CD14-positive monocyte (primary cell): ENCODE measurements around the gene RNFT1. TPM values are rescaled to one million over a fixed set of nuclear protein-coding genes. Genes with fewer than 3 reads are reported as not detected.

ENCODE experiments used
- DNase-seq, 3 donors: peaks; one replicate each; pipeline ENCODE4 v3.0.0-alpha.2; 2011 to 2022
- H2AFZ ChIP-seq: 2 replicates; pipeline ENCODE4 v1.6.0; 2012; ENCODE audit warnings: mild to moderate bottlenecking, low read depth, low read length, inconsistent platforms; ENCODE audit not compliant: insufficient read depth, poor library complexity, severe bottlenecking
- H3K27ac ChIP-seq, 2 donors: 1 replicate in 1 of 2; 2 replicates in 1 of 2; pipeline ENCODE4 v1.5.1; 2012 to 2013; ENCODE audit warnings: low read length in 2 of 2, control low read depth in 1 of 2, inconsistent platforms in 1 of 2, low read depth in 1 of 2, mild to moderate bottlenecking in 1 of 2
- H3K27me3 ChIP-seq, 2 donors: one replicate each; pipeline versions ENCODE4 v1.6.0 to v1.6.1; 2011 to 2013; ENCODE audit warnings: low read length in 2 of 2; ENCODE audit not compliant: control insufficient read depth in 2 of 2, insufficient read depth in 2 of 2
- H3K36me3 ChIP-seq, 2 donors: replicated peaks in 1 of 2; 1 replicate in 1 of 2; 2 replicates in 1 of 2; pipeline versions ENCODE4 v1.5.1 to v1.6.1; 2012 to 2013; ENCODE audit warnings: low read length in 2 of 2, control low read depth in 1 of 2, inconsistent platforms in 1 of 2, mild to moderate bottlenecking in 1 of 2; ENCODE audit not compliant: insufficient read depth in 2 of 2, control insufficient read depth in 1 of 2
- H3K4me1 ChIP-seq, 2 donors: 1 replicate in 1 of 2; 2 replicates in 1 of 2; pipeline versions ENCODE4 v1.5.1 to v1.6.1; 2012 to 2013; ENCODE audit warnings: low read length in 2 of 2, control low read depth in 1 of 2, inconsistent platforms in 1 of 2, mild to moderate bottlenecking in 1 of 2, moderate library complexity in 1 of 2; ENCODE audit not compliant: insufficient read depth in 2 of 2, control insufficient read depth in 1 of 2
- H3K4me2 ChIP-seq: replicated peaks from 2 replicates; pipeline ENCODE3; 2012; ENCODE audit warnings: low read length, moderate library complexity, mild to moderate bottlenecking; ENCODE audit not compliant: poor library complexity, severe bottlenecking; ENCODE audit errors: extremely low read depth
- H3K4me3 ChIP-seq, 3 experiments: fragments of 200-600 bp in 1 of 3; sonication (generic) in 1 of 3; replicated peaks in 1 of 3; 1 replicate in 2 of 3; 2 replicates in 1 of 3; pipeline ENCODE4 v1.5.1; 2011 to 2013; ENCODE audit warnings: low read length in 3 of 3, mild to moderate bottlenecking in 3 of 3, control low read depth in 2 of 3, low read depth in 2 of 3, inconsistent platforms in 1 of 3, moderate library complexity in 1 of 3
- H3K79me2 ChIP-seq: 2 replicates; pipeline ENCODE4 v1.6.0; 2012; ENCODE audit warnings: mild to moderate bottlenecking, control low read depth, inconsistent platforms, low read length, moderate library complexity; ENCODE audit not compliant: insufficient read depth
- H3K9ac ChIP-seq: 2 replicates; pipeline ENCODE4 v1.6.0; 2017; ENCODE audit warnings: low read length, mild to moderate bottlenecking; ENCODE audit not compliant: insufficient read depth, poor library complexity, severe bottlenecking
- H3K9me3 ChIP-seq, 2 donors: replicated peaks in 1 of 2; 1 replicate in 1 of 2; 2 replicates in 1 of 2; pipeline versions ENCODE4 v1.5.1 to v1.6.1; 2012 to 2013; ENCODE audit warnings: low read length in 2 of 2, control low read depth in 1 of 2; ENCODE audit not compliant: control insufficient read depth in 1 of 2, insufficient read depth in 1 of 2
- H4K20me1 ChIP-seq: 2 replicates; pipeline ENCODE4 v1.6.0; 2012; ENCODE audit warnings: mild to moderate bottlenecking, low read length, control low read depth, moderate library complexity; ENCODE audit not compliant: insufficient read depth
- H3K27ac Mint-ChIP-seq, 7 donors: one replicate each; pipeline ENCODE4 v1.8.0; 2020; ENCODE audit warnings: mild to moderate bottlenecking in 7 of 7, mixed read lengths in 7 of 7, moderate library complexity in 6 of 7, inconsistent platforms in 2 of 7
- H3K27me3 Mint-ChIP-seq, 3 donors: one replicate each; pipeline ENCODE4 v1.8.0; 2021 to 2022; ENCODE audit warnings: low read depth in 3 of 3, mild to moderate bottlenecking in 3 of 3, mixed read lengths in 3 of 3, moderate library complexity in 3 of 3, inconsistent platforms in 1 of 3
- H3K36me3 Mint-ChIP-seq, 2 donors: one replicate each; pipeline ENCODE4 v1.8.0; 2020; ENCODE audit warnings: mixed read lengths in 2 of 2, inconsistent platforms in 1 of 2, mild to moderate bottlenecking in 1 of 2
- H3K4me1 Mint-ChIP-seq: one replicate; pipeline ENCODE4 v1.8.0; 2020; ENCODE audit warnings: mild to moderate bottlenecking, mixed read lengths
- H3K4me3 Mint-ChIP-seq, 2 donors: one replicate each; pipeline ENCODE4 v1.8.0; 2020; ENCODE audit warnings: mild to moderate bottlenecking in 2 of 2, mixed read lengths in 2 of 2, moderate library complexity in 1 of 2
- H3K9me3 Mint-ChIP-seq, 7 donors: one replicate each; pipeline ENCODE4 v1.8.0; 2020 to 2022; ENCODE audit warnings: mixed read lengths in 7 of 7, mild to moderate bottlenecking in 6 of 7, moderate library complexity in 6 of 7, inconsistent platforms in 2 of 7
- WGBS: methylation state at CpG from one replicate; pipeline ENCODE4 v1.1.5; 2013; ENCODE audit warnings: missing lambda C conversion rate; ENCODE audit not compliant: insufficient coverage; 5-methylcytosine and 5-hydroxymethylcytosine counted together
- intact Hi-C, 2 donors: fragments of 100-400 bp; cut with micrococcal nuclease; formaldehyde crosslinking; loops; one replicate each; pipeline versions ENCODE4 v1.15.0 to v1.15.1; 2023
- polyA plus RNA-seq, 3 donors: library from polyadenylated mRNA; depleted of rRNA in 1 of 3; unstranded in 2 of 3; stranded (reverse) in 1 of 3; fragments of 300-500 nt in 2 of 3; fragments of >200 nt in 1 of 3; fragmentation: Illumina TruSeq in 2 of 3; gene quantifications; 1 replicate in 2 of 3; 2 replicates in 1 of 3; pipeline ENCODE4 v1.2.3, GENCODE V29; 2012 to 2021
- TF ChIP-seq, protein P1 (sequence below): fragments of 200-600 bp; IDR thresholded peaks from one replicate; pipeline ENCODE4 v1.8.0; 2022; ENCODE audit warnings: antibody characterized with exemption, mild to moderate bottlenecking

Gene RNFT1
- polyA plus RNA-seq, 3 donors, result 55.2 to 60.8 (median 59.7) TPM

DNA sequence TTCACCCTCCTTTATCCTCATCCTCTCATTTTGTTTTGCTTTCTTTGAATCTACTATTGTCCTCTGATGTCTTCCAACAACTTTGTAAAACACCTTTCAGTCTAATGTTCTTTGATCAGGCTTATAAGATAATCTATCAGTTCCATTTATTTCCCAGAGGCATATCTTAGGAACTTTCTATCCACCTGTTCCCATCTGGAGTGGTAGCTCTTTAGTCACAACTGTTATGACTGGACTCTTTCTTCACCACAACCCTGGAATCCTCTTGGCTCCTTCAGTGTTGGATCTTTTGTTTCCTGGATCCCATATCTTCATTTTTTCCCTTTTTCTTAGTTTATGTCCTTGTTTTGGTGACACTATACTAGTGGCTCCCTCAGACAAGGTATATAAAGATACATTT lies 48.1 kb downstream of the RNFT1 start:
- Mint-ChIP-seq H3K9me3 (peaks cover 0 to 1% (median 0%) of the 10 kb centered on the region in 7 donors), H3K4me3 (no peak overlapping the region), H3K36me3 (peaks cover 57 to 85% of the 10 kb centered on the region in 2 donors), H3K27me3 (no peaks in the 10 kb centered on the region), H3K27ac (peak overlapping the region in 1 of 7 donors; percentile 22), H3K4me1 (peaks cover 1% of the 10 kb centered on the region)
- no peaks in the 10 kb centered on the region for H3K9me3 ChIP-seq
- no peak overlapping the region for H3K9ac ChIP-seq
- intact Hi-C loops, result loop anchor here in 1 of 2 donors (5.0 to 10.0 kb wide), 2 partner anchors 36 to 118 kb away; no protein-coding TSS in a partner anchor
- H3K36me3 ChIP-seq, result peaks cover 67 to 92% of the 10 kb centered on the region in 2 donors
- no peak overlapping the region for H3K4me2 ChIP-seq
- no peaks in the 10 kb centered on the region for H3K4me1 ChIP-seq
- H3K79me2 ChIP-seq, result no peaks in the 10 kb centered on the region
- no peak overlapping the region for H3K27ac ChIP-seq
- no peak overlapping the region for H3K4me3 ChIP-seq
- TF ChIP-seq, protein P1, sequence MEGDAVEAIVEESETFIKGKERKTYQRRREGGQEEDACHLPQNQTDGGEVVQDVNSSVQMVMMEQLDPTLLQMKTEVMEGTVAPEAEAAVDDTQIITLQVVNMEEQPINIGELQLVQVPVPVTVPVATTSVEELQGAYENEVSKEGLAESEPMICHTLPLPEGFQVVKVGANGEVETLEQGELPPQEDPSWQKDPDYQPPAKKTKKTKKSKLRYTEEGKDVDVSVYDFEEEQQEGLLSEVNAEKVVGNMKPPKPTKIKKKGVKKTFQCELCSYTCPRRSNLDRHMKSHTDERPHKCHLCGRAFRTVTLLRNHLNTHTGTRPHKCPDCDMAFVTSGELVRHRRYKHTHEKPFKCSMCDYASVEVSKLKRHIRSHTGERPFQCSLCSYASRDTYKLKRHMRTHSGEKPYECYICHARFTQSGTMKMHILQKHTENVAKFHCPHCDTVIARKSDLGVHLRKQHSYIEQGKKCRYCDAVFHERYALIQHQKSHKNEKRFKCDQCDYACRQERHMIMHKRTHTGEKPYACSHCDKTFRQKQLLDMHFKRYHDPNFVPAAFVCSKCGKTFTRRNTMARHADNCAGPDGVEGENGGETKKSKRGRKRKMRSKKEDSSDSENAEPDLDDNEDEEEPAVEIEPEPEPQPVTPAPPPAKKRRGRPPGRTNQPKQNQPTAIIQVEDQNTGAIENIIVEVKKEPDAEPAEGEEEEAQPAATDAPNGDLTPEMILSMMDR, result no peak
- no peak overlapping the region for H2AFZ ChIP-seq
- no peak for DNase-seq
- H4K20me1 ChIP-seq, result peaks cover 16% of the 10 kb centered on the region
- H3K27me3 ChIP-seq, result no peaks in the 10 kb centered on the region

DNA sequence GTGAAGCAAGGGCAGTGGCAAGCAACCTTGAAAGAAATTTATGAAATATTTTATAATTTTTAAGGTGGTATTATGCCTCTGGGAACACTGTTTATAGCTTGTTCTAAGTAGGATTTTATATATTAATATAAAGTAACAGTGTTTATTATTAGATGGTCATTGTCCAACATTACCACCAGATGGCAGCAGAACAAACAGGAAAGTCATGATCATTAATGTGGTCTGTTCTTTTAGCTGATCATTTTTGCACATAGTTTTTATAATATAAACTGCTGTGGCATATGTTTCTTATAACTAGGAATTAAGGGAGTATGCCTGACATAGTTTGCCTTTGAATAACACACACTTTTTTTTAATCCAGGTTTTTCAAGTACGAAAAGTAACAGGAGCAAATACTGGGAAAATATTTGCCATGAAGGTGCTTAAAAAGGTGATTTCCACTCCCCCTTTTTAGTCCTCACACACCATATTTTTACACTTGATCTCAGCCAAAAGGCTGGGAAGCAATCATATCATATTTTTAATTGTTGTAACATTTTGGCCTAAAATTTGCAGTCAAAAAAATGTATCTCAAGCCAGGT lies 50.2 kb downstream of the RNFT1 start:
- intact Hi-C loops, result loop anchor here (5.0 to 10.0 kb wide), 2 partner anchors 120 to 123 kb away; no protein-coding TSS in a partner anchor
- Histone ChIP-seq H3K4me3 (no peak overlapping the region), H4K20me1 (peaks cover 16% of the 10 kb centered on the region), H3K9ac (no peak overlapping the region), H3K36me3 (peaks cover 64 to 85% of the 10 kb centered on the region in 2 donors), H3K79me2 (peaks cover 10% of the 10 kb centered on the region), H3K4me1 (no peaks in the 10 kb centered on the region), H3K9me3 (no peaks in the 10 kb centered on the region), H3K4me2 (no peak overlapping the region), H2AFZ (no peak overlapping the region), H3K27me3 (no peaks in the 10 kb centered on the region), H3K27ac (no peak overlapping the region)
- no CpG with 5 or more reads among the region's 1 CpG for WGBS
- TF ChIP-seq, protein P1, result peak; percentile 77
- peaks cover 0 to 1% (median 0%) of the 10 kb centered on the region in 7 donors for H3K9me3 Mint-ChIP-seq
- H3K27me3 Mint-ChIP-seq, result no peaks in the 10 kb centered on the region
- peaks cover 56 to 80% of the 10 kb centered on the region in 2 donors for H3K36me3 Mint-ChIP-seq
- peak; percentile 15 to 54 (median 37) for DNase-seq
- no peak overlapping the region for H3K4me3 Mint-ChIP-seq
- H3K27ac Mint-ChIP-seq, result no peak overlapping the region
- H3K4me1 Mint-ChIP-seq, result peaks cover 1% of the 10 kb centered on the region
